SK-N-SH (cell line): ENCODE results near the gene CUEDC2. TPM values are rescaled to one million over a fixed set of nuclear protein-coding genes. Genes with fewer than 3 reads are reported as not detected.

Source experiments
- CTCF ChIA-PET: fragments of 300-600, 350-600 bp; formaldehyde crosslinking; extraction: SDS; loops from one replicate; lab custom pipeline; 2021; lab: Yijun Ruan, JAX
- POLR2A ChIA-PET: fragments of 350-600 bp; sonication (Branson Sonifier 250); formaldehyde crosslinking; extraction: SDS; loops from one replicate; lab custom pipeline; 2020; ENCODE audit warnings: antibody characterized with exemption, inconsistent platforms; lab: Yijun Ruan, JAX
- DNase-seq: peaks from one replicate; pipeline ENCODE4 v3.0.0; 2012
- H2AFZ ChIP-seq: fragments of 200-600 bp; sonication (generic); 2 replicates; pipeline ENCODE4 v1.8.1; 2016; ENCODE audit warnings: antibody characterized with exemption, mild to moderate bottlenecking, low read depth
- H3F3A ChIP-seq: fragments of 200-600 bp; sonication (generic); replicated peaks from 2 replicates; pipeline ENCODE3; 2016; ENCODE audit warnings: antibody characterized with exemption, mild to moderate bottlenecking; ENCODE audit not compliant: insufficient read depth
- H3K27ac ChIP-seq, 2 experiments: fragments of 200-500 bp in 1 of 2; fragments of 200-600 bp in 1 of 2; sonication (Bioruptor generic) in 1 of 2; sonication (generic), shearing (Covaris generic) in 1 of 2; 2 replicates each; pipeline versions ENCODE4 v1.5.1 to v1.6.1; 2014 to 2016; ENCODE audit warnings: low read depth in 2 of 2, inconsistent platforms in 1 of 2, low read length in 1 of 2, mild to moderate bottlenecking in 1 of 2, mixed read lengths in 1 of 2
- H3K27me3 ChIP-seq: fragments of 200-600 bp; sonication (generic), shearing (Covaris generic); 2 replicates; pipeline ENCODE4 v1.6.1; 2016; ENCODE audit warnings: mixed run types; ENCODE audit not compliant: insufficient read depth
- H3K36me3 ChIP-seq, 2 experiments: fragments of 200-500 bp in 1 of 2; fragments of 200-600 bp in 1 of 2; sonication (Bioruptor generic) in 1 of 2; sonication (generic) in 1 of 2; replicated peaks in 1 of 2; 2 replicates each; pipeline versions ENCODE3 to v1.5.1; 2014 to 2016; ENCODE audit warnings: low read length in 1 of 2, mild to moderate bottlenecking in 1 of 2; ENCODE audit not compliant: insufficient read depth in 2 of 2, control insufficient read depth in 1 of 2
- H3K4me1 ChIP-seq, 2 experiments: fragments of 200-500 bp in 1 of 2; fragments of 200-600 bp in 1 of 2; sonication (Bioruptor generic) in 1 of 2; sonication (generic), shearing (Covaris generic) in 1 of 2; 2 replicates each; pipeline versions ENCODE4 v1.5.1 to v1.6.1; 2014 to 2016; ENCODE audit warnings: low read depth in 1 of 2, low read length in 1 of 2, mixed run types in 1 of 2; ENCODE audit not compliant: insufficient read depth in 2 of 2, control insufficient read depth in 1 of 2
- H3K4me2 ChIP-seq: fragments of 200-600 bp; sonication (generic), shearing (Covaris generic); 2 replicates; pipeline ENCODE4 v1.6.1; 2017; ENCODE audit warnings: mixed run types
- H3K4me3 ChIP-seq, 2 experiments: fragments of 200-500 bp in 1 of 2; fragments of 200-600 bp in 1 of 2; sonication (Bioruptor generic) in 1 of 2; sonication (generic), shearing (Covaris generic) in 1 of 2; 2 replicates each; pipeline versions ENCODE4 v1.5.1 to v1.8.1; 2014 to 2016; ENCODE audit warnings: low read depth in 2 of 2, inconsistent platforms in 1 of 2, low read length in 1 of 2, mild to moderate bottlenecking in 1 of 2, mixed read lengths in 1 of 2, moderate library complexity in 1 of 2
- H3K79me2 ChIP-seq: fragments of 200-600 bp; sonication (generic); 2 replicates; pipeline ENCODE4 v1.8.1; 2017; ENCODE audit warnings: mild to moderate bottlenecking; ENCODE audit not compliant: insufficient read depth
- H3K9ac ChIP-seq: fragments of 200-600 bp; sonication (generic); 2 replicates; pipeline ENCODE4 v1.6.1; 2017; ENCODE audit warnings: mixed run types
- H3K9me2 ChIP-seq: fragments of 200-600 bp; sonication (generic); 2 replicates; pipeline ENCODE4 v1.6.1; 2017; ENCODE audit warnings: mixed run types
- H3K9me3 ChIP-seq: fragments of 200-600 bp; sonication (generic); 2 replicates; pipeline ENCODE4 v1.6.1; 2017; ENCODE audit warnings: mixed run types, mild to moderate bottlenecking, moderate library complexity
- H4K20me1 ChIP-seq: fragments of 200-600 bp; sonication (generic); 2 replicates; pipeline ENCODE4 v1.6.1; 2017; ENCODE audit warnings: mild to moderate bottlenecking, mixed run types; ENCODE audit not compliant: insufficient read depth
- EZH2phosphoT487 ChIP-seq: fragments of 200-600 bp; sonication (generic); IDR thresholded peaks from 2 replicates; pipeline ENCODE4 v1.6.1; 2017; ENCODE audit warnings: low read depth, mixed run types, mild to moderate bottlenecking, antibody characterized with exemption, moderate library complexity, borderline replicate concordance
- FOSL2 ChIP-seq: IDR thresholded peaks from 2 replicates; pipeline ENCODE4 v1.4.0; 2012; ENCODE audit warnings: low read depth, mild to moderate bottlenecking, moderate library complexity, borderline replicate concordance
- FOXM1 ChIP-seq: IDR thresholded peaks from 2 replicates; pipeline ENCODE4 v1.4.0; 2012; ENCODE audit warnings: low read depth, mild to moderate bottlenecking
- MXI1 ChIP-seq: IDR thresholded peaks from 2 replicates; pipeline ENCODE4 v1.6.1; 2012; ENCODE audit warnings: mild to moderate bottlenecking, low read depth, low read length, improper control_type of control experiment
- NRF1 ChIP-seq: IDR thresholded peaks from 2 replicates; pipeline ENCODE4 v1.6.1; 2012; ENCODE audit warnings: low read depth, mild to moderate bottlenecking, low read length
- TCF12 ChIP-seq: IDR thresholded peaks from 2 replicates; pipeline ENCODE4 v1.4.0; 2012
- WGBS: methylation state at CpG from one replicate; pipeline ENCODE4 v1.1.6; 2017; ENCODE audit warnings: low lambda C conversion rate; 5-methylcytosine and 5-hydroxymethylcytosine counted together
- polyA plus RNA-seq, 3 experiments: library from polyadenylated mRNA; depleted of rRNA; stranded (reverse); fragments of >200 nt; gene quantifications; 2 replicates each; pipeline ENCODE4 v1.2.3, GENCODE V29; 2012
- TF ChIP-seq, protein P1 (sequence below): IDR thresholded peaks from 2 replicates; pipeline ENCODE4 v1.6.1; 2012; ENCODE audit warnings: mild to moderate bottlenecking, low read depth, low read length, moderate library complexity
- TF ChIP-seq, protein P2 (sequence below): IDR thresholded peaks from 2 replicates; pipeline ENCODE4 v1.4.0; 2012; ENCODE audit warnings: low read depth, borderline replicate concordance
- TF ChIP-seq, protein P3 (sequence below): IDR thresholded peaks from 2 replicates; pipeline ENCODE4; 2012

CUEDC2 gene
- polyA plus RNA-seq, 1 of the 3 experiments (the other 2 are of a cell fraction): 162 TPM

DNA sequence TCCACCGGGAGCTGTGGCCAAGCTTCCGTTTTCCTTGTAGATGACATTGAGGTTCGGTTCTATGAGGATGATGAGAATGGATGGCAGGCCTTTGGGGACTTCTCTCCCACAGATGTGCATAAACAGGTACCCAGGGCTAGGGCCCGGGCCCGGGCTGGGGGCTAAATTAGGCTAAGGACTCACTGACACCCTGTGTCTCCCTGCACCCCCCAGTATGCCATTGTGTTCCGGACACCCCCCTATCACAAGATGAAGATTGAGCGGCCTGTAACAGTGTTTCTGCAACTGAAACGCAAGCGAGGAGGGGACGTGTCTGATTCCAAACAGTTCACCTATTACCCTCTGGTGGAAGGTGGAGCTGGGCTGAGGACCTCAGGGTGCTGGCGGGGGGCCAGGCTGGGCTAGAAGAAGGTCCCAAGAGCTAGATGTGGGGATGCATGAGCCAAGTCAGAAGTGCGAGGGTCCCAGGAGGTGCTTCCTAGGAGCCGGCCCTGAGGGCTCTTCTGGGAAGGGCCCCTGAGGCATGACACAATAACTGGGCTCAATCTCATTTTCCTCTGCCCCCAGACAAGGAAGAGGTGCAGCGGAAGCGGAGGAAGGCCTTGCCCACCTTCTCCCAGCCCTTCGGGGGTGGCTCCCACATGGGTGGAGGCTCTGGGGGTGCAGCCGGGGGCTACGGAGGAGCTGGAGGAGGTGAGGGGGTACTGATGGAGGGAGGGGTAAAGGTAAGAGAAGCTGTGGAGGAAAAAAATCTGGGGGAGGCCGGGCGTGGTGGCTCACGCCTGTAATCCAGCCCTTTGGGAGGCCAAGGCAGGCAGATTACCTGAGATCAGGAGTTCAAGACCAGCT is 34.0 kb downstream of the CUEDC2 start:
- Histone ChIP-seq H3K4me1 (peaks cover 0 to 23% of the 10 kb centered on the region in 2 experiments; a peak in 1 of 4 replicates), H3K9ac (no peak overlapping the region), H3K27me3 (no peaks in the 10 kb centered on the region), H3F3A (peaks cover 3% of the 10 kb centered on the region), H2AFZ (no peak overlapping the region), H3K9me3 (no peaks in the 10 kb centered on the region), H3K4me2 (0 out of 2 replicates have a peak overlapping the region, but pooled peaks have one; percentile 89), H3K79me2 (peaks cover 5% of the 10 kb centered on the region; the same call in 1 of the 2 replicates), H3K4me3 (no peak overlapping the region), H3K9me2 (no peaks in the 10 kb centered on the region), H3K27ac (no peak overlapping the region), H4K20me1 (no peaks in the 10 kb centered on the region), H3K36me3 (no peaks in the 10 kb centered on the region)
- TF ChIP-seq, protein P1, sequence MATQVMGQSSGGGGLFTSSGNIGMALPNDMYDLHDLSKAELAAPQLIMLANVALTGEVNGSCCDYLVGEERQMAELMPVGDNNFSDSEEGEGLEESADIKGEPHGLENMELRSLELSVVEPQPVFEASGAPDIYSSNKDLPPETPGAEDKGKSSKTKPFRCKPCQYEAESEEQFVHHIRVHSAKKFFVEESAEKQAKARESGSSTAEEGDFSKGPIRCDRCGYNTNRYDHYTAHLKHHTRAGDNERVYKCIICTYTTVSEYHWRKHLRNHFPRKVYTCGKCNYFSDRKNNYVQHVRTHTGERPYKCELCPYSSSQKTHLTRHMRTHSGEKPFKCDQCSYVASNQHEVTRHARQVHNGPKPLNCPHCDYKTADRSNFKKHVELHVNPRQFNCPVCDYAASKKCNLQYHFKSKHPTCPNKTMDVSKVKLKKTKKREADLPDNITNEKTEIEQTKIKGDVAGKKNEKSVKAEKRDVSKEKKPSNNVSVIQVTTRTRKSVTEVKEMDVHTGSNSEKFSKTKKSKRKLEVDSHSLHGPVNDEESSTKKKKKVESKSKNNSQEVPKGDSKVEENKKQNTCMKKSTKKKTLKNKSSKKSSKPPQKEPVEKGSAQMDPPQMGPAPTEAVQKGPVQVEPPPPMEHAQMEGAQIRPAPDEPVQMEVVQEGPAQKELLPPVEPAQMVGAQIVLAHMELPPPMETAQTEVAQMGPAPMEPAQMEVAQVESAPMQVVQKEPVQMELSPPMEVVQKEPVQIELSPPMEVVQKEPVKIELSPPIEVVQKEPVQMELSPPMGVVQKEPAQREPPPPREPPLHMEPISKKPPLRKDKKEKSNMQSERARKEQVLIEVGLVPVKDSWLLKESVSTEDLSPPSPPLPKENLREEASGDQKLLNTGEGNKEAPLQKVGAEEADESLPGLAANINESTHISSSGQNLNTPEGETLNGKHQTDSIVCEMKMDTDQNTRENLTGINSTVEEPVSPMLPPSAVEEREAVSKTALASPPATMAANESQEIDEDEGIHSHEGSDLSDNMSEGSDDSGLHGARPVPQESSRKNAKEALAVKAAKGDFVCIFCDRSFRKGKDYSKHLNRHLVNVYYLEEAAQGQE: no peak
- TF ChIP-seq NRF1: no peak
- ChIA-PET CTCF (interaction anchor here (1.1 to 16.5 kb wide), 24 partner anchors 9 to 241 kb away, joined by 3 to 359 read pairs (median 7); partner anchors contain the start of genes ACTR1A, C10orf95, ELOVL3 and FBXL15), POLR2A (interaction anchor here (1.2 kb wide), 3 partner anchors 22 to 80 kb away, joined by 3 to 5 read pairs (median 3); partner anchors contain the start of genes CUEDC2 and FBXL15)
- WGBS: 92% methylated on average over 21 of the region's 21 CpGs
- DNase-seq: no peak

DNA sequence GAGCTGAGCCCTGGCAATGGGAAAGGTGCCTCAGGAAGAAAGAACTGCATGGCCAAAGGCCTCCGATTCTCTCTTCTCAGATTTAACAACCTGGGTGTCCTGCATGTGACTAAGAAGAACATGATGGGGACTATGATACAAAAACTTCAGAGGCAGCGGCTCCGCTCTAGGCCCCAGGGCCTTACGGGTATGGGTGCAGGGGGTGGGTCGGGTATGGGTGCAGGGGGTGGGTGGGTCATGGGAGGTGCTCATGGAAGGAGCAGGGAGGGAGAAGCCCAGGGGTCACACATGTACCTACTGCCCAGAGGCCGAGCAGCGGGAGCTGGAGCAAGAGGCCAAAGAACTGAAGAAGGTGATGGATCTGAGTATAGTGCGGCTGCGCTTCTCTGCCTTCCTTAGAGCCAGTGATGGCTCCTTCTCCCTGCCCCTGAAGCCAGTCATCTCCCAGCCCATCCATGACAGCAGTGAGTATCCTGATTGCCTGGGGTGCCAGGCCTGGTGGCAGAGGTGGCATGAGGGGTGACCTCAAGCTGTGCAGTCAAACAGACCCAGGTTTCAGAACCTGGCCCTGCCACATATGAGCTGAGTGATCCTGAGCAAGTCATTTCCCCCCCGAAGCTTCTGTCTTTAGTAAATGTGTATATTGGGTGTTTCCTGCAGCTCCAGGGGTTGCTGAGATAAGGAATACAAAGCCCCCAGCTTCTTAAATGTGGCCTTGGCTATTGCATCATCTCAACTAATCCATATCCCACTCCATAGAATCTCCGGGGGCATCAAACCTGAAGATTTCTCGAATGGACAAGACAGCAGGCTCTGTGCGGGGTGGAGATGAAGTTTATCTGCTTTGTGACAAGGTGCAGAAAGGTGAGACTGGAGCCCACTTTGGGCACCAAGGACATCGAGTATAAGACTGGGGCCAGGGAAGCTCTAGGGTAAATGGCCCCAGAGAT is 34.9 kb downstream of the CUEDC2 start:
- TF ChIP-seq, protein P2, sequence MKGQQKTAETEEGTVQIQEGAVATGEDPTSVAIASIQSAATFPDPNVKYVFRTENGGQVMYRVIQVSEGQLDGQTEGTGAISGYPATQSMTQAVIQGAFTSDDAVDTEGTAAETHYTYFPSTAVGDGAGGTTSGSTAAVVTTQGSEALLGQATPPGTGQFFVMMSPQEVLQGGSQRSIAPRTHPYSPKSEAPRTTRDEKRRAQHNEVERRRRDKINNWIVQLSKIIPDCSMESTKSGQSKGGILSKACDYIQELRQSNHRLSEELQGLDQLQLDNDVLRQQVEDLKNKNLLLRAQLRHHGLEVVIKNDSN: no peak
- TF ChIP-seq TCF12 (no peak), MXI1 (no peak), EZH2phosphoT487 (no peak), FOXM1 (no peak), FOSL2 (no peak)
- TF ChIP-seq, protein P3, sequence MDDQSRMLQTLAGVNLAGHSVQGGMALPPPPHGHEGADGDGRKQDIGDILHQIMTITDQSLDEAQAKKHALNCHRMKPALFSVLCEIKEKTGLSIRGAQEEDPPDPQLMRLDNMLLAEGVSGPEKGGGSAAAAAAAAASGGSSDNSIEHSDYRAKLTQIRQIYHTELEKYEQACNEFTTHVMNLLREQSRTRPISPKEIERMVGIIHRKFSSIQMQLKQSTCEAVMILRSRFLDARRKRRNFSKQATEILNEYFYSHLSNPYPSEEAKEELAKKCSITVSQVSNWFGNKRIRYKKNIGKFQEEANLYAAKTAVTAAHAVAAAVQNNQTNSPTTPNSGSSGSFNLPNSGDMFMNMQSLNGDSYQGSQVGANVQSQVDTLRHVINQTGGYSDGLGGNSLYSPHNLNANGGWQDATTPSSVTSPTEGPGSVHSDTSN: no peak
- CTCF ChIA-PET: interaction anchor here (0.6 to 16.5 kb wide), 8 partner anchors 10 to 242 kb away, joined by 3 to 359 read pairs (median 28); partner anchors contain the start of genes ELOVL3, FBXL15 and PSD
- no peak overlapping the region for H3K4me3 ChIP-seq
- no peaks in the 10 kb centered on the region for H3K9me2 ChIP-seq
- peaks cover 0 to 23% of the 10 kb centered on the region in 2 experiments; a peak in 1 of 4 replicates for H3K4me1 ChIP-seq
- DNase-seq: no peak
- H3K9me3 ChIP-seq: no peaks in the 10 kb centered on the region
- no peaks in the 10 kb centered on the region for H3K36me3 ChIP-seq
- H2AFZ ChIP-seq: no peak overlapping the region
- no peak overlapping the region for H3K27ac ChIP-seq
- H4K20me1 ChIP-seq: no peaks in the 10 kb centered on the region
- whole genome bisulfite sequencing: 93% methylated on average over 14 of the region's 14 CpGs
- no peaks in the 10 kb centered on the region for H3K27me3 ChIP-seq
- POLR2A ChIA-PET: interaction anchor here (1.2 kb wide), 1 partner anchor 23 kb away, joined by 5 read pairs; the partner anchor contains the start of gene FBXL15
- peaks cover 5% of the 10 kb centered on the region; the same call in 1 of the 2 replicates for H3K79me2 ChIP-seq
- H3F3A ChIP-seq: peaks cover 3% of the 10 kb centered on the region
- H3K4me2 ChIP-seq: no peak overlapping the region
- no peak overlapping the region for H3K9ac ChIP-seq
